Upper lobe of right lung (tissue), 1 donor: Measurements from ENCODE around the gene CUX1. TPM values are rescaled to one million over a fixed set of nuclear protein-coding genes. Genes with fewer than 3 reads are reported as not detected.
A peak's percentile ranks its signal among the peaks of the same experiment; 100 is the strongest.
"Not testable (repeated sequence)": the region's sequence is repeated elsewhere in the genome, so short reads cannot be mapped to it uniquely, and the experiment has no call there.

Experiments used
- ATAC-seq: fragments of 200-7000 bp; cut with Tn5 transposase; one replicate; pipeline ENCODE4 v1.9.1; 2020; ENCODE audit warnings: mild to moderate bottlenecking, moderate library complexity
- DNase-seq: peaks from one replicate; pipeline ENCODE4 v3.0.0-alpha.2; 2020
- H3K27ac ChIP-seq: fragments of 200-600 bp; one replicate; pipeline ENCODE4 v1.8.0; 2022
- H3K27me3 ChIP-seq: fragments of 200-600 bp; one replicate; pipeline ENCODE4 v1.8.0; 2022; ENCODE audit warnings: mild to moderate bottlenecking
- H3K36me3 ChIP-seq: fragments of 200-600 bp; one replicate; pipeline ENCODE4 v1.8.0; 2022
- H3K4me1 ChIP-seq: fragments of 200-600 bp; one replicate; pipeline ENCODE4 v1.8.0; 2022
- H3K4me3 ChIP-seq: fragments of 200-600 bp; one replicate; pipeline ENCODE4 v1.8.0; 2022; ENCODE audit warnings: mild to moderate bottlenecking
- H3K9me3 ChIP-seq: fragments of 200-600 bp; one replicate; pipeline ENCODE4 v1.8.0; 2022
- intact Hi-C: fragments of 100-400 bp; cut with DNase I; formaldehyde crosslinking; loops from one replicate; pipeline ENCODE4 v1.11.0; 2022
- total RNA-seq: library from RNA; stranded (reverse); fragmentation: NEBNext Ultra II Directional; extraction: Animal tissue kit (Norgen Biotek cat#: 25700); gene quantifications from one replicate; pipeline ENCODE4 v1.2.1, GENCODE V29; 2021
- TF ChIP-seq, protein P1 (sequence below): fragments of 200-600 bp; IDR thresholded peaks from one replicate; pipeline ENCODE4 v1.8.0; 2022; ENCODE audit warnings: antibody characterized with exemption
- donor health status: DM: no; HTN: yes; CAD: no; lungs with severe emphysema.

Gene CUX1
- total RNA-seq, 1 donor from 2014 or later: 132 TPM

DNA sequence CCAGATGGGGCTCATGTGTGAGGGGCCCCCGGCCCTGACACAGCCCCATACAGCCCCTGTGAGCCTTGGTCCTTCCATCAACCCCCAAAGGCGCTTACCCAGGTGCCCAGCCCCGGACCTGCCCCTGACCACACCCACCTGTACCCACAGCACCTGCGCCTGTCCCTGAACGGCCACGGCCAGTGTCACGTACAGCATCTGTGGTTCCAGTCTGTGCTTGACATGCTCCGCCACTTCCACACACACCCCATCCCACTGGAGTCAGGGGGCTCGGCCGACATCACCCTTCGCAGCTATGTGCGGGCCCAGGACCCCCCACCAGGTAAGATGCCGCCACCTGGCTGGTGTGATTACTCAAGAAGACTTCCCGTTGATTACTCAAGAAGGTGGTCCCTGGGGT is 502.8 kb downstream of the CUX1 start:
- no peaks in the 10 kb centered on the region for H3K9me3 ChIP-seq
- no peaks in the 10 kb centered on the region for H3K36me3 ChIP-seq
- ATAC-seq (no peak), DNase-seq (peak; percentile 44)
- no peaks in the 10 kb centered on the region for H3K27me3 ChIP-seq
- intact Hi-C loops: no loop called here
- H3K27ac ChIP-seq: no peak overlapping the region
- H3K4me3 ChIP-seq: no peak overlapping the region
- TF ChIP-seq, protein P1, sequence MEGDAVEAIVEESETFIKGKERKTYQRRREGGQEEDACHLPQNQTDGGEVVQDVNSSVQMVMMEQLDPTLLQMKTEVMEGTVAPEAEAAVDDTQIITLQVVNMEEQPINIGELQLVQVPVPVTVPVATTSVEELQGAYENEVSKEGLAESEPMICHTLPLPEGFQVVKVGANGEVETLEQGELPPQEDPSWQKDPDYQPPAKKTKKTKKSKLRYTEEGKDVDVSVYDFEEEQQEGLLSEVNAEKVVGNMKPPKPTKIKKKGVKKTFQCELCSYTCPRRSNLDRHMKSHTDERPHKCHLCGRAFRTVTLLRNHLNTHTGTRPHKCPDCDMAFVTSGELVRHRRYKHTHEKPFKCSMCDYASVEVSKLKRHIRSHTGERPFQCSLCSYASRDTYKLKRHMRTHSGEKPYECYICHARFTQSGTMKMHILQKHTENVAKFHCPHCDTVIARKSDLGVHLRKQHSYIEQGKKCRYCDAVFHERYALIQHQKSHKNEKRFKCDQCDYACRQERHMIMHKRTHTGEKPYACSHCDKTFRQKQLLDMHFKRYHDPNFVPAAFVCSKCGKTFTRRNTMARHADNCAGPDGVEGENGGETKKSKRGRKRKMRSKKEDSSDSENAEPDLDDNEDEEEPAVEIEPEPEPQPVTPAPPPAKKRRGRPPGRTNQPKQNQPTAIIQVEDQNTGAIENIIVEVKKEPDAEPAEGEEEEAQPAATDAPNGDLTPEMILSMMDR: no peak
- peaks cover 7% of the 10 kb centered on the region for H3K4me1 ChIP-seq

DNA sequence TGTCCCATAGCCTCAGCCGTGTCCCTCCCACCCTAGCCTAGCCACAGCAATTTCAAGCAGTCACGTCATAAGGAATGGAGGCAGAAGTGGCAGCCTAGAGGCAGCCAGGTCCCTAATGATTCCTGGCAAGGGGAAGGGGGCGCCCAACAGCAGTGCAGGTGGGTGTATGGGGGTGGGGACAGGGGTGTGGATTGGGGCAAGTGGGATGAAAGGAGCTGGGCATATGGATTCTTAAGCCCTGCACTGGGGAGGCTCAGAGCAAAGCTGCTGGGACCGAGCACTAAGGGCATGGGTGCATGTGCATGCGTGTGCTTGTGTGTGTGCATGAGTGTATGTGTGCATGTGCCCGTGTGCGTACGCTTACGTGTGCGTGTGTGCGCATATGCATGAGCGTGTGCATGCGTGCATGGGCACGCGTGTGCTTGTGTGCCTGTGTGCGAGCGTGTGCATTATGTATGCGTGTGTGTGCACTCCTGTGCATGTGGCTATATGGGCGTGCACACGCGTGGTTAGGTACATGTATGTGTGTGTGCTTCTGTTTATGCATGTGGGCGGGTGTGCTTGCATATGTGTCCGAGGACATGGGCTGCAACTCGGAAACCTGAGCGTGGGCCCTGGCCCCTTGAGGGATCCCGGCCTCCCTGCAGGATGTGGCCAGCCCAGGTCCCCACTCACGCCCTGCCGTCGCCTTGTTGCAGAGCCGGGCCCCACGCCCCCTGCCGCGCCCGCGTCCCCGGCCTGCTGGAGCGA is 503.4 kb downstream of the CUX1 start:
- no peaks in the 10 kb centered on the region for H3K9me3 ChIP-seq
- TF ChIP-seq, protein P1: no peak
- H3K27me3 ChIP-seq: no peaks in the 10 kb centered on the region
- H3K4me1 ChIP-seq: peaks cover 7% of the 10 kb centered on the region
- intact Hi-C loops: no loop called here
- no peak overlapping the region for H3K4me3 ChIP-seq
- no peaks in the 10 kb centered on the region for H3K36me3 ChIP-seq
- ATAC-seq (no peak), DNase-seq (no peak)
- no peak overlapping the region for H3K27ac ChIP-seq

DNA sequence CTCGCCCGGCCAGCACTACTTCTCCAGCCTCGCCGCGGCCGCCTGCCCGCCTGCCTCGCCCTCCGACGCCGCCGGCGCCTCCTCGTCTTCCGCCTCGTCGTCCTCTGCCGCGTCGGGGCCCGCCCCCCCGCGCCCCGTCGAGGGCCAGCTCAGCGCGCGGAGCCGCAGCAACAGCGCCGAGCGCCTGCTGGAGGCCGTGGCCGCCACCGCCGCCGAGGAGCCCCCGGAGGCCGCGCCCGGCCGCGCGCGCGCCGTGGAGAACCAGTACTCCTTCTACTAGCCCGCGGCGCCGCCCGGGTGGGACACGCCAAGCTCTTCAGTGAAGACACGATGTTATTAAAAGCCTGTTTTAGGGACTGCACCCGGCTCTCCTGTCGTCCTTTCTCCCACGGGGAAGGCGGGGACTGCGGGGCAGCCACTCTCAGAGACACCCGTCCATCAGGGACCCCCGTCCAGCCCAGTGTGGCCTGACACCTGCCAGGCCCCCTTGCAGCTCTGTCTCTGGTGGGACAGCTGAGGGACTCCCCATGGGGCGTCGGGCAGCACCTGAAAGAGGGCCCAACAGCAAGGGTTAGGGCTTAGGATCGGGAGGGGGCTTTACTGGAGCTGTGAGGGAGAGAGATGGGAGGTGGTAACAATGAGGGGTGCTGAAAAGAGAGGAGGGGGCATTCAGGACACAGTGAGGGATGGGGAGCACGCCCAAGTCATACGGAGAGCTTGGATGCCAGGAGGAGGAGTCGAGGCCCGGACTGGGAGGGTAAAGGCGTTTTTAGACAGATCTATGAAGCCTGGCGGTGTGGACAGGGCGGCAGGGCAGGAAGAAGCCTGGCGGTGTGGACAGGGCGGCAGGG is 504.1 kb downstream of the CUX1 start:
- H3K4me1 ChIP-seq: peaks cover 7% of the 10 kb centered on the region
- no peaks in the 10 kb centered on the region for H3K36me3 ChIP-seq
- TF ChIP-seq, protein P1: no peak
- H3K4me3 ChIP-seq: no peak overlapping the region
- no peaks in the 10 kb centered on the region for H3K27me3 ChIP-seq
- peak; percentile 57 for ATAC-seq
- H3K9me3 ChIP-seq: no peaks in the 10 kb centered on the region
- intact Hi-C loops: no loop called here
- peak; percentile 63 for DNase-seq
- H3K27ac ChIP-seq: no peak overlapping the region

DNA sequence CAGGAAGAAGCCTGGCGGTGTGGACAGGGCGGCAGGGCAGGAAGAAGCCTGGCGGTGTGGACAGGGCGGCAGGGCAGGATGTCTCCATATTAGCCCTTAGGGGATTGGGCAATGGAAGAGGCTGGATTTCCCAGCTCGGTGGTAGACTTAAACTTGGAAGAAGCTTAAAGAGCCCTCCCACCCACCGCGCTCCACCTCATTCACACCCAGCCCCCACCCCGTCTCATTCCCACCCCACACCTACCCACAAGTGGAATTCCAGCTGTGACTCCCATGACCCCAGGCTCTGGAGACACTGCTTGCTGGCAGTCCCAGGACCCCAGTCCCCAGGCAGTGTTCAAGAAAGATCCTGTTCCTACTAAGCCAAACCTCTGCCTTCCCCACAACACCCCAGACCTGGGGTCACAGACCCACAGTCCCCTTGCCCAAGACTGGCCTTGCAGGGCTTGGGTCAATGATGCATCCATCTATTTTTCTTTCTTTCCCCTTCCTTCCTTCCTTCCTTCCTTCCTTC is 504.8 kb downstream of the CUX1 start:
- DNase-seq: peak; percentile 31
- TF ChIP-seq, protein P1: no peak
- Histone ChIP-seq H3K36me3 (no peaks in the 10 kb centered on the region), H3K4me3 (no peak overlapping the region), H3K9me3 (no peaks in the 10 kb centered on the region), H3K27me3 (no peaks in the 10 kb centered on the region), H3K4me1 (peaks cover 7% of the 10 kb centered on the region), H3K27ac (no peak overlapping the region)
- intact Hi-C loops: no loop called here
- ATAC-seq: no peak

DNA sequence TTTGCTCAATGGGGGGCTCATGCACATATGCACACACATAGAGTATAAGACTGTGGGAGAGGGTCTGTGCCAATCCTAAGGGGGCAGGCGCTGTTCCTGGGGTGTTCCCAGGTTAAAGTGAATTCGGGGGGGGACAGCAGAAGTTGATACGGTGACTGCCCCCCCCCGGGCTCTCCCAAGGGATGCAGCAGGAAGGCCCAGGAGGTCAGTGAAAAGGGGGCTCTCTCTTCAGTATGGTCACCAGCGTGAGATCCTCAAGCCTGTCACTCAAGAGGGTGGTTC is 506.4 kb downstream of the CUX1 start:
- Histone ChIP-seq H3K9me3 (no peaks in the 10 kb centered on the region), H3K36me3 (no peaks in the 10 kb centered on the region), H3K4me1 (peaks cover 3% of the 10 kb centered on the region), H3K27me3 (no peaks in the 10 kb centered on the region), H3K4me3 (no peak overlapping the region), H3K27ac (no peak overlapping the region)
- ATAC-seq (no peak), DNase-seq (no peak)
- intact Hi-C loops: no loop called here
- TF ChIP-seq, protein P1: no peak

DNA sequence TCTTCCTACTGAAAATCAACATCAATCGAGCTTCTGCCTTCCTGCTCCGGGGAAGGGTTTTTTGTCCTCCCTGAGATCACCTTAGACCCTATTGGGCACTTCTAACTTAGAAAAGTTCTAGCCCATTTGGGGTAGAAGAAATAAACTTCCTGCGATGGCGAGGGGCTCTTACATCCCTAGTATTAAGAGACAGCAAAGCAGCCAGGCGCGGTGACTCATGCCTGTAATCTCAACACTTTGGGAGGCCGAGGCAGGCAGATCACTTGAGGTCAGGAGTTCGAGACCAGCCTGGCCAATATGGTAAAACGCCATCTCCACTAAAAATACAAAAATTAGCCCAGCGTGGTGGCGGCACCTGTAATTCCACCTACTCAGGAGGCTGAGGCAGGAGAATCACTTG is 507.7 kb downstream of the CUX1 start:
- ATAC-seq, H3K9me3 ChIP-seq, H3K4me1 ChIP-seq, DNase-seq, H3K4me3 ChIP-seq, intact Hi-C loops, H3K27ac ChIP-seq, H3K27me3 ChIP-seq, H3K36me3 ChIP-seq: not testable (repeated sequence)
